Panc1 (cell line): ENCODE results near the gene TGM6.

Source experiments
- CTCF ChIP-seq: fragments of 450-650 bp; IDR thresholded peaks from 2 replicates; pipeline ENCODE4 v1.5.1; 2017; ENCODE audit warnings: mild to moderate bottlenecking
- REST ChIP-seq, 2 experiments: IDR thresholded peaks; 2 replicates each; pipeline ENCODE4 v1.6.1; 2011 to 2012; ENCODE audit warnings: low read depth in 2 of 2, control low read depth in 1 of 2, low read length in 1 of 2, mild to moderate bottlenecking in 1 of 2, moderate library complexity in 1 of 2; ENCODE audit not compliant: insufficient read depth in 1 of 2

GRCh38 chr20:2449386-2449785, 68.7 kb downstream of the TGM6 start:
- TF ChIP-seq CTCF (no peak), REST (IDR thresholded peaks at IDR 0.05; ENCODE audit: insufficient read depth in 1 of 2, low read depth in 2 of 2, low read length in 1 of 2) (no peak)
